ENCODE data around the gene OR4F6. TPM values are rescaled to one million over a fixed set of nuclear protein-coding genes. Genes with fewer than 3 reads are reported as not detected.
A peak's percentile ranks its signal among the peaks of the same experiment; 100 is the strongest.
"Not testable (repeated sequence)": the region's sequence is repeated elsewhere in the genome, so short reads cannot be mapped to it uniquely, and the experiment has no call there.

OR4F6 gene
- total RNA-seq, 3 donors from 2014 or later = not detected

DNA sequence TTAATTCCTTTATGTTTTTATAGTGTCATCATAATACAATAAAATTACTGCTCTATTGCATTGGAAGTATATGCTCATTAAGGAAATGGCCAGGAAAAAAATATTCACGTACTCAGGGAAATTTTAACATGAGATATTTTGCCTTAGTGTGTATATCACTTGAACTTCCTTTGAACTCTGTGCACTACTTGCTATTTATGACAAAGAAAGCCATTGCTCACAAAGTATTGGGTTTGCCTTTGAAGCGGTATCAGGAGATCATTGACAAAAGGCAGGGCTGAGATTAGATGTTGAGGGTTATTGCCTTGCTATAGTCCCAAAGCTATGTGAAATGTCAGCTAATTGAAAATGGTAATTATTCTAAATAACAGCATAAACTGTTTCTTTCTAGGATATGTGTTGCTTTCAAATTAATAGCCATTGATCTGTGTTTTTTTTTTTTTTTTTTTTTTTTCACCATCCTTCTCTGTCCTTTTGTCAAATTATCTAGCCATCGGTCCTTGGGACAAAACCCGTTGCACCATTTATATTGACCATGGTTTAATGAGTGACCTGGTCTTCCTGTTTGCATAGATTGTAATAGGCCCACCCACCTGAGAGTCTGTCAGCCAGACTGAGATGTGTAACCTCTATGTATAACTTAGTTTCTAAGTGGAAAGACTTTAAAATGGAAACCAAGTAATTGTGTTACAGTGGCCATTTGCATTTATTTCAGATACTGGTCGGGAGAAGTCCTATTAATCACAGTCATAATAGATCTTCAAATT is 14.6 kb upstream of the OR4F6 start:
- not testable (repeated sequence) for DNase-seq; ATAC-seq; H3K4me3 Mint-ChIP-seq; H3K36me3 Mint-ChIP-seq (ENCODE audit: insufficient read depth); H3K4me1 Mint-ChIP-seq (ENCODE audit: low read depth); H3K27me3 Mint-ChIP-seq (ENCODE audit: low read depth); H3K9me3 Mint-ChIP-seq

DNA sequence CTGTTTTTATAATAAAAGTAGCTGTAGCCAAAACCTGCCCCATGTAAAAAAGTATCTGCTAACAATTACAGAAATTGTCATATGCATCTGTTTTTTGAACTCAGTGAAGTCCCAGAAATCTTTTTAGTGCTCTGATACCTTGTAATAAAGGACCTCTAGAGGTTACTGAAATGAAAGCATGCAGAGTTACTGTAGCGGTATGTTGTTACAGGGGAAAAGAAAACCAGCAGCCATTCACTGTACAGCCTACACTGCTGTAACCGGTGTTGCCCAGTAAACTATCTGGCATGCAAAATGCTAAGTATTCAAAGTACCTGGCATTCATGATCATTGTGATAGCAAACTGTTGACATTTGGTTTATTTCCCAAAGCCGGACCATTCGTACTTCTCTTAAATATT is 12.6 kb upstream of the OR4F6 start:
- not testable (repeated sequence) for ATAC-seq; H3K36me3 Mint-ChIP-seq (ENCODE audit: insufficient read depth); DNase-seq; H3K27me3 Mint-ChIP-seq (ENCODE audit: low read depth); H3K4me3 Mint-ChIP-seq; H3K4me1 Mint-ChIP-seq (ENCODE audit: low read depth); H3K9me3 Mint-ChIP-seq

DNA sequence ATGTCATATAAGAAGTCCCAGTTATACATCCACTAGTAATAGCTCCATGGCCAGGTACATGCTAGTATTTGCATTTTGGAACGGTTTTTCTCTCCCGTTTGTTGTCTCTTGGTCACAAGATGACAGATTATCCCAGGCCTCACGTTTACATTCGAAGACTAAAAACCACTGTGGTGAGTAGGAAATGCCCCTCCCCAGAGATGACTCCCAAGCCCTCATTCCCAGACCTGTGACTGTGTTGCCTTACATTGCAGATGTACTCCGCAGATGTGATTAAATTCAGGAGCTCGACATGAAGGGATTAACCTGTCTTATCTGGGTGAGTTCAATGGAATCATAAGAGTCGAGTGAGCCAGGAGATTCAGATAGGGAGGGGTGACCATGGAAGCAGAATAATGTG is 9.3 kb upstream of the OR4F6 start:
- H3K36me3 Mint-ChIP-seq (ENCODE audit: insufficient read depth); H3K4me1 Mint-ChIP-seq (ENCODE audit: low read depth); ATAC-seq; H3K9me3 Mint-ChIP-seq; DNase-seq; H3K4me3 Mint-ChIP-seq: not testable (repeated sequence)
- peaks cover 17% of the 10 kb centered on the region for H3K27me3 Mint-ChIP-seq (ENCODE audit: low read depth)

DNA sequence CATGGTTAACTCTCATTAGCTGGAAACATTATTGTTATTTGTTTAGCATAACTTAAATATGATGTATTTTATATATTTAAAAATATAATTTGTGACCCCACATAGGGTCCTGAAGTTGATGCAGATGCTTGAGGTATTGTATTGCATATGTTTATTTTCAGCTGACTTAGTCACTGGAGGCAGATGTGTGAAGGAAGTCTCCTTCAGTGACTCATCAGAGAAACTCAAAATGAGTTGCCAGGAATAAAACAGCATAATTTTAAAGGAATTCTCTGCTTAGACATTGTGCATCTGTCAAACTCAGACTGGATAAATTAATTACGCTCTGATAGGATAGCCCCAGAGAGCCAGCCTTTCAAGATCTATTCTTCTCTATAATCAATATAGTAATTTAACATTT is 7.9 kb upstream of the OR4F6 start:
- Mint-ChIP-seq H3K9me3 (no peaks in the 10 kb centered on the region), H3K4me1 (ENCODE audit: low read depth) (no peaks in the 10 kb centered on the region), H3K27me3 (ENCODE audit: low read depth) (peaks cover 15% of the 10 kb centered on the region), H3K36me3 (ENCODE audit: insufficient read depth) (no peaks in the 10 kb centered on the region), H3K4me3 (no peak overlapping the region)
- ATAC-seq (no peak), DNase-seq (no peak)

DNA sequence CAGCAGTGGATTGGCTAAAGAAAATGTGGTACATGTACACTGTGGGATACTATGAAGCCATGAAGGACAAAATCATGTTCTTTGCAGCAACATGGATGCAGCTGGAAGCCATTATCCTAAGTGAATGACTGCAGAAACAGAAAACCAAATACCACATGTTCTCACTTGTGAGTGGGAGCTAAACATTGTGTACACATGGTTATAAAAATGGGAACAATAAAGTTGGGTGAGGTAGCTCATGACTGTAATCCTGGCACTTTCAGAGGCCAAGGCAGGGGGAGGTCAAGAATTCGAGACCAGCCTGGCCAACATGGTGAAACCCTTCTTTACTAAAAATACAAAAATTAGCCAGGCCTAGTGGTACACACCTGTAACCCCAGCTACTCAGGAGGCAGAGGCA is 3.6 kb upstream of the OR4F6 start:
- no peaks in the 10 kb centered on the region for H3K4me1 Mint-ChIP-seq (ENCODE audit: low read depth)
- H3K36me3 Mint-ChIP-seq (ENCODE audit: insufficient read depth) = no peaks in the 10 kb centered on the region
- H3K9me3 Mint-ChIP-seq = no peaks in the 10 kb centered on the region
- no peak for DNase-seq
- ATAC-seq = no peak
- H3K27me3 Mint-ChIP-seq (ENCODE audit: low read depth) = peaks cover 19% of the 10 kb centered on the region
- no peak overlapping the region for H3K4me3 Mint-ChIP-seq

DNA sequence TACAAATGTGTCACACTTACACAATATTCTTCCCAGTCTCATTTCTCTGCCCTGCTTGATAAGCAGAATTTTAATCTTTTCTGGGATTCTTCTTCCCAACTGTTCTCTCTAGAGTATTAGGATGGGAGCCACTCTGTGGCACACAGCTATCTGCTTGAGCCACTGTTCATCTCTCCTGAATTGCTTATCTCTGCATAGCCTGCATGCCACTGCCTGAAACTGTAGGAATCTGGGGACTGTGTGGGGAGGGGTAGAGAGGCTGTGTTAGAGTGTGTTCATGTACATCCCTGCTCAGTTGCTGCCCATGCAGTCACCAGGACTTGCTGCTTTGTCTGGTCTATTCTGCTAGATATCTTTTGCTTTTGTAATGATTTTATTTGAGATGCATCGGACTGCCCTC is 2.3 kb upstream of the OR4F6 start:
- ATAC-seq = no peak
- H3K9me3 Mint-ChIP-seq = no peaks in the 10 kb centered on the region
- H3K4me1 Mint-ChIP-seq (ENCODE audit: low read depth) = no peaks in the 10 kb centered on the region

DNA sequence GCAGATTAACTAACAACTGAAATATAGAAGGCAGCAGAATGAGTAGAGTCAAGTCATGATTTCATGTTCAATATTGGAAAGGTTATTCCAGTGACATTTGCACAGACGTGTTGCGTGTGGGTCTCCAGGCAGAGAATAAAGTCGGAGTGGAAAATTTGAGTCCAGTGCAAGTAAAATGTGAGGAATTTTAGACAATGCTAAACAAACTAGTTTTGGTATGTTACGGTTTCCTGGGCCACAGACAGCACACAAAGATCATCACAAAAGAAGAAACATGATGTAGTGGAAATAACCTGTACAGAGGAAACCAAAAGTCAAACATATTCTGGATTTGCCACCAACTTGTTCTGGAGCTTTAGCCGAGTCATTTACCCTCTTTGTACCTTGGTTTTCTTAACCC is 367 bp downstream of the OR4F6 start:
- no peak for ATAC-seq
- Mint-ChIP-seq H3K4me1 (ENCODE audit: low read depth) (no peaks in the 10 kb centered on the region), H3K27me3 (ENCODE audit: low read depth) (peaks cover 25% of the 10 kb centered on the region), H3K4me3 (no peak overlapping the region), H3K9me3 (no peaks in the 10 kb centered on the region), H3K36me3 (ENCODE audit: insufficient read depth) (no peaks in the 10 kb centered on the region)
- DNase-seq = no peak

More for the DNA sequence above, 2.3 kb upstream of the OR4F6 start:
- no peak for DNase-seq
- Mint-ChIP-seq H3K27me3 (ENCODE audit: low read depth) (peaks cover 26% of the 10 kb centered on the region), H3K4me3 (no peak overlapping the region), H3K36me3 (ENCODE audit: insufficient read depth) (no peaks in the 10 kb centered on the region)

DNA sequence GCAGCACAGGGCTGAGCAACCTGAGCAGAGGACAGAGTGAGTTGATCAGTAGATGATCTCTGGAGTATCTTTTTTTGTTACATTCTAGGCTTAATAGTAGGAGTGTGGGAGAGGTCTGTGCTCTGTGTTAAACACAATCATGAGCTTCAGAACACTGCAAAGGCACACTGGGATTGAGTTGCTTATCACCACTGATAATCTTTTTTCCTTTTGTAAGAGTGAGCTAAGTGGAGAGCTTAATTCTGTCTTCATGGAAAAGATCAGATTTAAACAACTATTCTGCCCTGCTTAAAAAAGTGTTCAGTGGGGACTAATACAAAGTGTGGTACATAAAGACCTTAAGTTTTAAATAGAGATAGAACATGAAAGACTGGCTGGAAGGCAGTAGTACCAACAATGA is 1.1 kb downstream of the OR4F6 start:
- DNase-seq (no peak), ATAC-seq (no peak)
- no peak overlapping the region for H3K4me3 Mint-ChIP-seq
- H3K9me3 Mint-ChIP-seq = no peaks in the 10 kb centered on the region
- H3K36me3 Mint-ChIP-seq (ENCODE audit: insufficient read depth) = no peaks in the 10 kb centered on the region
- H3K4me1 Mint-ChIP-seq (ENCODE audit: low read depth) = no peaks in the 10 kb centered on the region
- peaks cover 28% of the 10 kb centered on the region for H3K27me3 Mint-ChIP-seq (ENCODE audit: low read depth)

DNA sequence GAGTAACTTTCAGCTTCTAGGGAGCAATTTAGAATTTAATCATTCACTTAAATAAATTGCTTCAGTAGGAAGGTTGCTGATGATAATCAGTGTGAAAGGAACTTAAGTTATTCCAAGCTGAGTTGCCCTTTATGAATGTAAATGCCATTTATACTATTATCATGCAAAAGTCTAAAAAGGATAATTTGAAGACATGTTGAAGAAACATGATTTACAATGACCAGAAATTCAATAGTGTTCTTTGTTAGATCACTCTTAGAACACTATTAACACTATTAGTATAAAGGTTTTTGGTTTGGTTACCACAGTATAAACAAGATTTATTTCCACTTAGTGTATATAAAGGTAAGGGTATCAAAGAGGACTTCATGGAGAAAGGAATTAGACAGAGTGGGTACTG is 1.6 kb downstream of the OR4F6 start:
- H3K36me3 Mint-ChIP-seq (ENCODE audit: insufficient read depth) = no peaks in the 10 kb centered on the region

DNA sequence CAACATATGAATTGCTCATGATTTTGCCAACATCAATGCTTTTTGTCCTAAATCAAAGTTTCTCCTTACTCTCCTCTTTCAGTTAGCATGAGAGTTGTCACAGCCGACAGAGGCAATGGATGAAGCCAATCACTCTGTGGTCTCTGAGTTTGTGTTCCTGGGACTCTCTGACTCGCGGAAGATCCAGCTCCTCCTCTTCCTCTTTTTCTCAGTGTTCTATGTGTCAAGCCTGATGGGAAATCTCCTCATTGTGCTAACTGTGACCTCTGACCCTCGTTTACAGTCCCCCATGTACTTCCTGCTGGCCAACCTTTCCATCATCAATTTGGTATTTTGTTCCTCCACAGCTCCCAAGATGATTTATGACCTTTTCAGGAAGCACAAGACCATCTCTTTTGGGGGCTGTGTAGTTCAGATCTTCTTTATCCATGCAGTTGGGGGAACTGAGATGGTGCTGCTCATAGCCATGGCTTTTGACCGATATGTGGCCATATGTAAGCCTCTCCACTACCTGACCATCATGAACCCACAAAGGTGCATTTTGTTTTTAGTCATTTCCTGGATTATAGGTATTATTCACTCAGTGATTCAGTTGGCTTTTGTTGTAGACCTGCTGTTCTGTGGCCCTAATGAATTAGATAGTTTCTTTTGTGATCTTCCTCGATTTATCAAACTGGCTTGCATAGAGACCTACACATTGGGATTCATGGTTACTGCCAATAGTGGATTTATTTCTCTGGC is 2.5 kb downstream of the OR4F6 start:
- no peaks in the 10 kb centered on the region for H3K9me3 Mint-ChIP-seq
- H3K4me3 Mint-ChIP-seq = no peak overlapping the region
- DNase-seq = no peak
- no peaks in the 10 kb centered on the region for H3K36me3 Mint-ChIP-seq (ENCODE audit: insufficient read depth)
- peaks cover 37% of the 10 kb centered on the region for H3K27me3 Mint-ChIP-seq (ENCODE audit: low read depth)
- no peaks in the 10 kb centered on the region for H3K4me1 Mint-ChIP-seq (ENCODE audit: low read depth)
- no peak for ATAC-seq

More for the DNA sequence above, 1.6 kb downstream of the OR4F6 start:
- peaks cover 34% of the 10 kb centered on the region for H3K27me3 Mint-ChIP-seq (ENCODE audit: low read depth)
- ATAC-seq = no peak
- no peaks in the 10 kb centered on the region for H3K9me3 Mint-ChIP-seq
- H3K4me3 Mint-ChIP-seq = no peak overlapping the region
- H3K4me1 Mint-ChIP-seq (ENCODE audit: low read depth) = no peaks in the 10 kb centered on the region
- DNase-seq = no peak

DNA sequence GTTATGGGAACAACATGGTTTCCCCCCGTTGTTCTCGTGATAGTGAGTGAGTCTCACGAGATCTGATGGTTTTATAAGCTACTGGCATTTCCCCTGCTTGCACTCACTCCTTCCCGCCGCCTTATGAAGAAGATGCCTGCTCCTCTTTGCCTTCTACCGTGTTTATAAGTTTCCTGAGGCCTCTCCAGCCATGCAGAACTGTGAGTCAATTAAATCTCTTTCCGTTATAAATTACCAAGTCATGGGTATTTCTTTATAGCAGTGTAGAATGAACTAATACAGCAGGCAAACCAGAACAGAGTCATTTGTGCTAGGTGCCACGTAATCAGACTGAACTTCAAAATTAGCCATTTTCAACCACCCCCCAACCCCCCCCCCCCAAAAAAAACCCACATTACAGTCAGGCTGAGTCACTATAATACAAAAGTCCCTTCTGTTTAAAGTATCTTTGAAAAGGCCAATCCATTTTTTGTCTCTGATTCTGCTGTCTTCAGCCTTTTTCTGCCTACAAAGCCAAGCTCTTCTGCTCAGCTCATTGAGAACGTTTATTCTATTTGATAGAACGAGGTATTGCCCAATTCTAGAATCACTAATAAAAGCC is 4.1 kb downstream of the OR4F6 start:
- peaks cover 41% of the 10 kb centered on the region for H3K27me3 Mint-ChIP-seq (ENCODE audit: low read depth)
- H3K4me3 Mint-ChIP-seq = no peak overlapping the region
- DNase-seq (no peak), ATAC-seq (peak in 1 of 2 donors; percentile 7)
- H3K4me1 Mint-ChIP-seq (ENCODE audit: low read depth) = no peaks in the 10 kb centered on the region
- H3K9me3 Mint-ChIP-seq = no peaks in the 10 kb centered on the region
- H3K36me3 Mint-ChIP-seq (ENCODE audit: insufficient read depth) = no peaks in the 10 kb centered on the region

DNA sequence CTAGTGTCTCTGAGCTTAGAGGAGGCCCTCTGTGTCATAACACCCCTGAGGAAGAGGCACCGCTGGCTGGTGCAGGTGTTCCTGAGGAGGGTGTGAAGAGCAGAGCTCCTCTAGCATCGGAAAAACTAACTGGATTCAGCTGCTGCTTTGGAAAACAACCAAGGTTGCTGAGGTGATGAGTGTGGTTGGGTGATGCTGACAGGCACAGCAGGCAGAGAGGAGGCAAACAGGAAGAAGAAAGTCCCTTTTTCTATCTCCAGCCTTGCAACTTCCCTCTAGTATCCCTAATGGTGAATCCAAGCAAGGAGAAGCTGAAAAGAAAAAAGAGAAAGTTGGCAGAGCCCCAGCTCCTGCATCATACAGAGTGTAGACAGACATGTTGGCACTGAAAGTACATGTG is 4.9 kb downstream of the OR4F6 start:
- Mint-ChIP-seq H3K36me3 (ENCODE audit: insufficient read depth) (no peaks in the 10 kb centered on the region), H3K9me3 (no peaks in the 10 kb centered on the region), H3K4me3 (no peak overlapping the region), H3K4me1 (ENCODE audit: low read depth) (no peaks in the 10 kb centered on the region), H3K27me3 (ENCODE audit: low read depth) (peaks cover 46% of the 10 kb centered on the region)
- ATAC-seq (no peak), DNase-seq (no peak)

DNA sequence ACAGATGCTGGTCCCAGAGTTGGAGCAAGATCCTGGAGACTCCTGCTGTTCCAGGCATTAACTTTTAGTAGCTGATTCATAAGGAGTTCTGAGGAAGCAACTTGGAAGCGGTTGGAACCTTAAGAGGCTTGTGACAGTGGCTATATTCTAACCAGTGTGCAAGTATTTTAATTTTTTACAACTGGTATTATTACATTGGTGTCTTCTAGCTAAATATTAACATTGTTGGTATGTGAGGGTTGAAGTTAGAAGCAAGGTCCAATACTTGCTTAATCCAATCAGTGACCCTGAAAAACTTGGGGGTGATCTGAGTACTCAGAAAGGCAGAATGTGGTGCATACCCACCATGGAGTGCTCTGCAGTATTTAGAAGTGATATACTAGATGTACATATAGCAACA is 7.1 kb downstream of the OR4F6 start:
- H3K4me3 Mint-ChIP-seq = no peak overlapping the region
- H3K4me1 Mint-ChIP-seq (ENCODE audit: low read depth) = no peaks in the 10 kb centered on the region
- no peaks in the 10 kb centered on the region for H3K9me3 Mint-ChIP-seq
- no peak for DNase-seq
- H3K27me3 Mint-ChIP-seq (ENCODE audit: low read depth) = peaks cover 46% of the 10 kb centered on the region
- no peaks in the 10 kb centered on the region for H3K36me3 Mint-ChIP-seq (ENCODE audit: insufficient read depth)
- no peak for ATAC-seq

DNA sequence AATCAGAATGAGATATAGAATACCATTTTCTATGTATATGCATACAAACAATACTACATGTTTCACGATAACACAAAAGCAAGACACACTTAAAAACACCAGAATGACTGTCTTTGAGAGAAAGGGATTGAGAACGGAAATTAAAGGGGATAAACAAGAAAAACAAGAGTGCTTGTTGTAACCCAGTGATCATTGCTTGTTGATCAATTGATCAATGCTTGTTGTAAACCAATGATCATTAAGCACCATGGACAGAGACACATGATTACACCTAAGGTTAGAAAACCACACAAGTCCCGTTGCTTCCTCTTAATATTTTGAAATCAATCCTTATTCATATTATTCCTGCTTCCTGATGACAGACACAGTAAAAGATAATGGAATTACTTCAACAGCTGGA is 7.6 kb downstream of the OR4F6 start:
- Mint-ChIP-seq H3K36me3 (ENCODE audit: insufficient read depth) (no peaks in the 10 kb centered on the region), H3K27me3 (ENCODE audit: low read depth) (peaks cover 43% of the 10 kb centered on the region), H3K4me3 (no peak overlapping the region), H3K9me3 (no peaks in the 10 kb centered on the region), H3K4me1 (ENCODE audit: low read depth) (no peaks in the 10 kb centered on the region)
- ATAC-seq = no peak
- no peak for DNase-seq

DNA sequence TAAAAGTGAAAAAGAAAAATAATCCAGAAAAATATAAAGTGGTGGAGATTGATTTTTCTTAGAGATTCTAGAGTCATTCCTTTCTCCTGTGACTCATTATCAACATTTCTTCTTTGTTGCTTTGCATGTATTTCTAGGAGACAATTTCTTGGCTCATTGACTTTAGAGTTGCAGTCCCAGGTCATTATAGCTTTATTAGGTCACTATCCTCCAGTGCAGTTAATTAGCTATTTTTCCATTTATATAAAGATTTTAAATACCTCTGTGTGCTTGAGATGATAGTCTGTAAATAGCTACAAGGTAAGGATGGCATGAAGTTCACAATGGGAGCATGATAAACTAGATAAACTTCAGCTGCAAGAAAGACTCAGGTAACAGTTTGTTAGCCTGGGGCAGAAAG is 8.6 kb downstream of the OR4F6 start, which contains the start of gene OR4F15:
TSS of gene OR4F15 (plus strand) at position 301 of the 400 bp plus-strand sequence. CDS start 5,985 bp downstream, outside the sequence.
- Mint-ChIP-seq H3K36me3 (ENCODE audit: insufficient read depth) (no peaks in the 10 kb centered on the region), H3K27me3 (ENCODE audit: low read depth) (peaks cover 43% of the 10 kb centered on the region), H3K4me1 (ENCODE audit: low read depth) (no peaks in the 10 kb centered on the region), H3K9me3 (no peaks in the 10 kb centered on the region), H3K4me3 (no peak within 1 kb of the TSS)
- DNase-seq = no peak
- ATAC-seq = no peak
